ENCODE results near the gene RTP5.
"Not testable (repeated sequence)": the region's sequence is repeated elsewhere in the genome, so short reads cannot be mapped to it uniquely, and the experiment has no call there.

Gene RTP5

DNA sequence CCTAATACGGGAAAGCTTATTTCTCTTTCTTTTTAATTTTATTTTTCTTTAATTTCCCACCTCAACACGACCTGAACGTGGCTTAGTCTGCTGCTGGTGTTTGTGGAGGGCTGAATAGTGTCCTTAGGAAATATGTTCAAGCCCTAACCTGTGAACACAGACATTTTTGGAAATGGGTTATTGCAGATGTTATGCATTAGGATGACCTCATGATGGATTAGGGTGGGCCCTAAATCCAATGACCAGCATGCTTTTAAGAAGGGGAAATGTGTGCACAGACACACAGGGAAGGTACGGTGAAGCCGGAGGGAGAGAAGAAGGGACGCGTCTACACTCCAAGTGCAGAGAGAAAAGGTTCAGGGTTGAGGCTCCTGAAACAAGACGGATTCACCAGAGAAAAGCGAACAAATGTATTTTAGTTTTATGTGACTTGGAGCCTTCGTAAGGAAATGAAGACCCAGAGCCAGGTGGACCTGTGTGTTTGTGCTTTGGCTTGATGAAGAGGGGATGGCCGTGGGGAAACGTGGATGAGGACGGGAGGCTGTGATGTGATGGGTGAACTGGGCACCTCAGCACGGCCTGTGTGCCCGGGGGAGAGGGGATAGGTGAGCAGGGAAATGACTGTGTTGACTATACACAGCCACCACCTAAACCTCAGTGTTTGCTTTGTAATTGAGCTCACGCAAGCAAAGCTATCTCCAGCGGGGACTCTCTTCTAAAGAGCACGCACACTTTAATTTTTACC is 37.5 kb downstream of the RTP5 start:
- Histone ChIP-seq H3K27ac (ENCODE audit: low read depth, low read length) (no peak overlapping the region), H3K4me2 (ENCODE audit: low read length) (no peak overlapping the region), H3F3A (ENCODE audit: control insufficient read depth, insufficient read depth) (no peaks in the 10 kb centered on the region), H3K36me3 (ENCODE audit: control insufficient read depth, low read length) (no peaks in the 10 kb centered on the region), H3K4me1 (ENCODE audit: control insufficient read depth, low read length) (no peaks in the 10 kb centered on the region), H4K20me1 (ENCODE audit: control insufficient read depth, insufficient read depth, low read depth, low read length) (no peaks in the 10 kb centered on the region), H3K79me2 (ENCODE audit: control insufficient read depth, low read length) (no peaks in the 10 kb centered on the region), H3K9me2 (replicated peaks; ENCODE audit: control insufficient read depth, low read length) (no peaks in the 10 kb centered on the region), H3K9me3 (ENCODE audit: control insufficient read depth, insufficient read depth, low read length) (no peaks in the 10 kb centered on the region), H3K4me3 (ENCODE audit: low read length) (no peak overlapping the region), H3K27me3 (ENCODE audit: control insufficient read depth, low read length) (no peaks in the 10 kb centered on the region)
- TF ChIP-seq, protein P1, sequence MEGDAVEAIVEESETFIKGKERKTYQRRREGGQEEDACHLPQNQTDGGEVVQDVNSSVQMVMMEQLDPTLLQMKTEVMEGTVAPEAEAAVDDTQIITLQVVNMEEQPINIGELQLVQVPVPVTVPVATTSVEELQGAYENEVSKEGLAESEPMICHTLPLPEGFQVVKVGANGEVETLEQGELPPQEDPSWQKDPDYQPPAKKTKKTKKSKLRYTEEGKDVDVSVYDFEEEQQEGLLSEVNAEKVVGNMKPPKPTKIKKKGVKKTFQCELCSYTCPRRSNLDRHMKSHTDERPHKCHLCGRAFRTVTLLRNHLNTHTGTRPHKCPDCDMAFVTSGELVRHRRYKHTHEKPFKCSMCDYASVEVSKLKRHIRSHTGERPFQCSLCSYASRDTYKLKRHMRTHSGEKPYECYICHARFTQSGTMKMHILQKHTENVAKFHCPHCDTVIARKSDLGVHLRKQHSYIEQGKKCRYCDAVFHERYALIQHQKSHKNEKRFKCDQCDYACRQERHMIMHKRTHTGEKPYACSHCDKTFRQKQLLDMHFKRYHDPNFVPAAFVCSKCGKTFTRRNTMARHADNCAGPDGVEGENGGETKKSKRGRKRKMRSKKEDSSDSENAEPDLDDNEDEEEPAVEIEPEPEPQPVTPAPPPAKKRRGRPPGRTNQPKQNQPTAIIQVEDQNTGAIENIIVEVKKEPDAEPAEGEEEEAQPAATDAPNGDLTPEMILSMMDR (IDR thresholded peaks at IDR 0.05; ENCODE audit: low read depth, low read length, poor library complexity, severe bottlenecking): no peak
- no peak for TF ChIP-seq EZH2phosphoT487 (IDR thresholded peaks at IDR 0.05; ENCODE audit: borderline replicate concordance, low read length)

DNA sequence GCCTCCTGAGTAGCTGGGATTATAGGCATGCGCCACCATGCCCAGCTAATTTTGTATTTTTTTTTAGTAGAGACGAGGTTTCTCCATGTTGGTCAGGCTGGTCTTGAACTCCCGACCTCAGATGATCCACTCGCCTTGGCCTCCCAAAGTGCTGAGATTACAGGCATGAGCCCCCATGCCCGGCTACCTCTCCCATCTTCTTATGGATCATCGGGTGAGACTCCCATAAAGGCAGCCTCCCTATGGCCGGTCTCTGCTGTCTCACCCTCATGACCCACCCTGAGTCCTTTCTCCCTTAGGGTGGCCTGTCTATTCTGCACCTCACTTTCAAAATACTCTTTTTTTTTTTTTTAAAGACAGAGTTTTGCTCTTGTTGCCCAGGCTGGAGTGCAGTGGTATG is 38.3 kb downstream of the RTP5 start:
- not testable (repeated sequence) for H3K79me2 ChIP-seq (ENCODE audit: control insufficient read depth, low read length); H3F3A ChIP-seq (ENCODE audit: control insufficient read depth, insufficient read depth); H3K27ac ChIP-seq (ENCODE audit: low read depth, low read length); H3K4me3 ChIP-seq (ENCODE audit: low read length); H3K9me2 ChIP-seq (replicated peaks; ENCODE audit: control insufficient read depth, low read length); H4K20me1 ChIP-seq (ENCODE audit: control insufficient read depth, insufficient read depth, low read depth, low read length); H3K9me3 ChIP-seq (ENCODE audit: control insufficient read depth, insufficient read depth, low read length); H3K4me2 ChIP-seq (ENCODE audit: low read length); H3K27me3 ChIP-seq (ENCODE audit: control insufficient read depth, low read length); H3K36me3 ChIP-seq (ENCODE audit: control insufficient read depth, low read length); H3K4me1 ChIP-seq (ENCODE audit: control insufficient read depth, low read length)

DNA sequence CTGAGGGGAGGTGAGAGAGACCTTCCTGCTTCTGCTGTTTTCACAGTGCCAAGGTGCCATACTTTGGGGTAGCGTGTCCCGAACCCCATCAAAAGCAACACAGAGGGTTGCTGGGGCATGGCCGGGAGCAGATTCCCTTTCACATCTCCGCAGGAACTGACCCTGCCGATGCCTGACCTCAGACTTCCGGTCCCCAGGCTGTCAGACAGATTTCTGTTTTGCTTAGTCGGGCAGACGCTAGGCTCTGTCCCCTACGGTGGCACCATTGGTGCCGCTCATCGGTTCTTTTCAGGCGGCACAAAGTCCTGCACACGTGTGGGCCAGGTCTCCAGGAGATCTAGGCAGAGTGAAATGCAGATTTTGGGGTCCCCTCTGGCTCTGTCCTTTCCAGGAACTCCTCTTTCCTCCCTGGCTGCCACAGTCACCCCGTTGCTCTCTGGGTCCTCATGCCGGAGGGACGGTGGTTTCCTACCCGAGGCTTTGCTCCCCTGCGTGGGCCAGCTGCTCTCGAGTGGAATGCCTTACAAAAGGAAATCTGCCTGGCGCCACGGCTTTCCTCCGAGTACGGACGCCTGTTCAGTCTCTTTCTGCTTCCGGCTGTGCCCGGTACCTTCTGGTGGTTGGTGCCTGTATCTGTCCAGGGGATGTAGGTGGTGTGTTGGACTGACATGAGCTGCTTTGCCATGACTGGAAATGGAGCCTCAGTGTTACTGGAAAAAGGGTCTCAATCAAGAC is 39.3 kb downstream of the RTP5 start:
- Histone ChIP-seq H3K4me2 (ENCODE audit: low read length) (no peak overlapping the region), H3K27ac (ENCODE audit: low read depth, low read length) (no peak overlapping the region), H4K20me1 (ENCODE audit: control insufficient read depth, insufficient read depth, low read depth, low read length) (no peaks in the 10 kb centered on the region), H3K4me3 (ENCODE audit: low read length) (no peak overlapping the region), H3K9me2 (replicated peaks; ENCODE audit: control insufficient read depth, low read length) (no peaks in the 10 kb centered on the region), H3K79me2 (ENCODE audit: control insufficient read depth, low read length) (no peaks in the 10 kb centered on the region), H3F3A (ENCODE audit: control insufficient read depth, insufficient read depth) (no peaks in the 10 kb centered on the region), H3K36me3 (ENCODE audit: control insufficient read depth, low read length) (no peaks in the 10 kb centered on the region), H3K27me3 (ENCODE audit: control insufficient read depth, low read length) (no peaks in the 10 kb centered on the region), H3K4me1 (ENCODE audit: control insufficient read depth, low read length) (no peaks in the 10 kb centered on the region), H3K9me3 (ENCODE audit: control insufficient read depth, insufficient read depth, low read length) (no peaks in the 10 kb centered on the region)
- TF ChIP-seq EZH2phosphoT487 (IDR thresholded peaks at IDR 0.05; ENCODE audit: borderline replicate concordance, low read length): no peak

DNA sequence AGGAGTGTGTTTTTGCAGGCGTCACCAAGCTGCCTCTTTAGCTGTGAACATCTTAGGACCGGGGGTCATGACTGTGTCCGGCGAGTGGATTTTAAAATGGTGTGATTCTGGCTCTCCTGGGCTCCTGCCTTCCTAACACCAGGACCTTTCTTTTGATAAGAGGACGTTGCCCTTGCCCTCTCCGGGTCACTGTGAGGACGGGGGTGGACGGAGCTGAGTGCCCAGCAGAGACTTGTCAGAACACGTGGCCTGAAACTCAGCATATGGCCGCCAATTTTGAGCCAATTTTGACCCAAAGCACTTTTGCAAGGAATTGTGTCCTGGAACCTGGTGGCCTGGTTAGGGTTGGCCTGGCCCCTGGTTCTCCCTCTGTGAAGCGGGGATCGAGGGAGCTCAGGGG is 40.2 kb downstream of the RTP5 start:
- H3K9me3 ChIP-seq (ENCODE audit: control insufficient read depth, insufficient read depth, low read length): no peaks in the 10 kb centered on the region
- H3K27ac ChIP-seq (ENCODE audit: low read depth, low read length): no peak overlapping the region
- H3K4me1 ChIP-seq (ENCODE audit: control insufficient read depth, low read length): no peaks in the 10 kb centered on the region
- no peaks in the 10 kb centered on the region for H3K27me3 ChIP-seq (ENCODE audit: control insufficient read depth, low read length)
- TF ChIP-seq, protein P1 (IDR thresholded peaks at IDR 0.05; ENCODE audit: low read depth, low read length, poor library complexity, severe bottlenecking): no peak
- TF ChIP-seq EZH2phosphoT487 (IDR thresholded peaks at IDR 0.05; ENCODE audit: borderline replicate concordance, low read length): no peak
- no peaks in the 10 kb centered on the region for H3K9me2 ChIP-seq (replicated peaks; ENCODE audit: control insufficient read depth, low read length)
- H4K20me1 ChIP-seq (ENCODE audit: control insufficient read depth, insufficient read depth, low read depth, low read length): no peaks in the 10 kb centered on the region
- H3K4me2 ChIP-seq (ENCODE audit: low read length): no peak overlapping the region
- H3K4me3 ChIP-seq (ENCODE audit: low read length): no peak overlapping the region
- no peaks in the 10 kb centered on the region for H3F3A ChIP-seq (ENCODE audit: control insufficient read depth, insufficient read depth)
- H3K79me2 ChIP-seq (ENCODE audit: control insufficient read depth, low read length): no peaks in the 10 kb centered on the region
- no peaks in the 10 kb centered on the region for H3K36me3 ChIP-seq (ENCODE audit: control insufficient read depth, low read length)
